Measurements from ENCODE around the gene LIME1. TPM values are rescaled to one million over a fixed set of nuclear protein-coding genes. Genes with fewer than 3 reads are reported as not detected.

The LIME1 gene
- total and polyA plus RNA-seq, 9 of the 15 experiments (the other 6 are each of a cell fraction or from before 2014, with no cell fraction given) = 0.11 to 17.1 (median 2.8) TPM; not detected in 2

DNA sequence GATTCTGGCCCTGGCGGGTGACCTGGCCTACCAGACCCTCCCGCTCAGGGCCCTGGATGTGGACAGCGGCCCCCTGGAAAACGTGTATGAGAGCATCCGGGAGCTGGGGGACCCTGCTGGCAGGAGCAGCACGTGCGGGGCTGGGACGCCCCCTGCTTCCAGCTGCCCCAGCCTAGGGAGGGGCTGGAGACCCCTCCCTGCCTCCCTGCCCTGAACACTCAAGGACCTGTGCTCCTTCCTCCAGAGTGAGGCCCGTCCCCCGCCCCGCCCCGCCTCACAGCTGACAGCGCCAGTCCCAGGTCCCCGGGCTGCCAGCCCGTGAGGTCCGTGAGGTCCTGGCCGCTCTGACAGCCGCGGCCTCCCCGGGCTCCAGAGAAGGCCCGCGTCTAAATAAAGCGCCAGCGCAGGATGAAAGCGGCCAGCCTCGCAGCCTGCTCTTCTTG is 2.2 kb downstream of the LIME1 start (continued):
- TF ChIP-seq DMBX1 (CRISPR knock-in tag; IDR thresholded peaks at IDR 0.05; ENCODE audit: borderline replicate concordance) (no peak), ZBTB12 (CRISPR knock-in tag; IDR thresholded peaks at IDR 0.05) (no peak), NFATC3 (IDR thresholded peaks at IDR 0.05) (no peak), CBX3 (IDR thresholded peaks at IDR 0.05; ENCODE audit: borderline replicate concordance in 1 of 2, low read length in 2 of 2) (no peak), CREB1 (IDR thresholded peaks at IDR 0.05) (0 out of 2 replicates have a peak, but pooled peaks have one; percentile 9), CREB1 (CRISPR knock-in tag; IDR thresholded peaks at IDR 0.05) (peak; percentile 60; the same call in 1 of the 2 replicates), ARID3A (IDR thresholded peaks at IDR 0.05; ENCODE audit: borderline replicate concordance, low read depth, low read length) (no peak), PCBP1 (IDR thresholded peaks at IDR 0.05; ENCODE audit: low read depth, low read length, poor library complexity, severe bottlenecking) (peak; percentile 24)
- TF ChIP-seq, protein P1, sequence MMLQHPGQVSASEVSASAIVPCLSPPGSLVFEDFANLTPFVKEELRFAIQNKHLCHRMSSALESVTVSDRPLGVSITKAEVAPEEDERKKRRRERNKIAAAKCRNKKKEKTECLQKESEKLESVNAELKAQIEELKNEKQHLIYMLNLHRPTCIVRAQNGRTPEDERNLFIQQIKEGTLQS (IDR thresholded peaks at IDR 0.05) = 0 out of 2 replicates have a peak, but pooled peaks have one; percentile 14
- TF ChIP-seq, protein P1 (CRISPR knock-in tag; conservative IDR thresholded peaks at IDR 0.05) = no peak
- TF ChIP-seq, protein P2, sequence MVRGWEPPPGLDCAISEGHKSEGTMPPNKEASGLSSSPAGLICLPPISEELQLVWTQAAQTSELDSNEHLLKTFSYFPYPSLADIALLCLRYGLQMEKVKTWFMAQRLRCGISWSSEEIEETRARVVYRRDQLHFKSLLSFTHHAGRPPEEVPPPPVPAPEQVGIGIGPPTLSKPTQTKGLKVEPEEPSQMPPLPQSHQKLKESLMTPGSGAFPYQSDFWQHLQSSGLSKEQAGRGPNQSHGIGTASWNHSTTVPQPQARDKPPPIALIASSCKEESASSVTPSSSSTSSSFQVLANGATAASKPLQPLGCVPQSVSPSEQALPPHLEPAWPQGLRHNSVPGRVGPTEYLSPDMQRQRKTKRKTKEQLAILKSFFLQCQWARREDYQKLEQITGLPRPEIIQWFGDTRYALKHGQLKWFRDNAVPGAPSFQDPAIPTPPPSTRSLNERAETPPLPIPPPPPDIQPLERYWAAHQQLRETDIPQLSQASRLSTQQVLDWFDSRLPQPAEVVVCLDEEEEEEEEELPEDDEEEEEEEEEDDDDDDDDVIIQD (CRISPR knock-in tag; IDR thresholded peaks at IDR 0.05) = no peak
- TF ChIP-seq, protein P3, sequence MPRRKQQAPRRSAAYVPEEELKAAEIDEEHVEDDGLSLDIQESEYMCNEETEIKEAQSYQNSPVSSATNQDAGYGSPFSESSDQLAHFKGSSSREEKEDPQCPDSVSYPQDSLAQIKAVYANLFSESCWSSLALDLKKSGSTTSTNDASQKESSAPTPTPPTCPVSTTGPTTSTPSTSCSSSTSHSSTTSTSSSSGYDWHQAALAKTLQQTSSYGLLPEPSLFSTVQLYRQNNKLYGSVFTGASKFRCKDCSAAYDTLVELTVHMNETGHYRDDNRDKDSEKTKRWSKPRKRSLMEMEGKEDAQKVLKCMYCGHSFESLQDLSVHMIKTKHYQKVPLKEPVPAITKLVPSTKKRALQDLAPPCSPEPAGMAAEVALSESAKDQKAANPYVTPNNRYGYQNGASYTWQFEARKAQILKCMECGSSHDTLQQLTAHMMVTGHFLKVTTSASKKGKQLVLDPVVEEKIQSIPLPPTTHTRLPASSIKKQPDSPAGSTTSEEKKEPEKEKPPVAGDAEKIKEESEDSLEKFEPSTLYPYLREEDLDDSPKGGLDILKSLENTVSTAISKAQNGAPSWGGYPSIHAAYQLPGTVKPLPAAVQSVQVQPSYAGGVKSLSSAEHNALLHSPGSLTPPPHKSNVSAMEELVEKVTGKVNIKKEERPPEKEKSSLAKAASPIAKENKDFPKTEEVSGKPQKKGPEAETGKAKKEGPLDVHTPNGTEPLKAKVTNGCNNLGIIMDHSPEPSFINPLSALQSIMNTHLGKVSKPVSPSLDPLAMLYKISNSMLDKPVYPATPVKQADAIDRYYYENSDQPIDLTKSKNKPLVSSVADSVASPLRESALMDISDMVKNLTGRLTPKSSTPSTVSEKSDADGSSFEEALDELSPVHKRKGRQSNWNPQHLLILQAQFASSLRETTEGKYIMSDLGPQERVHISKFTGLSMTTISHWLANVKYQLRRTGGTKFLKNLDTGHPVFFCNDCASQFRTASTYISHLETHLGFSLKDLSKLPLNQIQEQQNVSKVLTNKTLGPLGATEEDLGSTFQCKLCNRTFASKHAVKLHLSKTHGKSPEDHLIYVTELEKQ (CRISPR knock-in tag; IDR thresholded peaks at IDR 0.05) = no peak
- TF ChIP-seq, protein P4, sequence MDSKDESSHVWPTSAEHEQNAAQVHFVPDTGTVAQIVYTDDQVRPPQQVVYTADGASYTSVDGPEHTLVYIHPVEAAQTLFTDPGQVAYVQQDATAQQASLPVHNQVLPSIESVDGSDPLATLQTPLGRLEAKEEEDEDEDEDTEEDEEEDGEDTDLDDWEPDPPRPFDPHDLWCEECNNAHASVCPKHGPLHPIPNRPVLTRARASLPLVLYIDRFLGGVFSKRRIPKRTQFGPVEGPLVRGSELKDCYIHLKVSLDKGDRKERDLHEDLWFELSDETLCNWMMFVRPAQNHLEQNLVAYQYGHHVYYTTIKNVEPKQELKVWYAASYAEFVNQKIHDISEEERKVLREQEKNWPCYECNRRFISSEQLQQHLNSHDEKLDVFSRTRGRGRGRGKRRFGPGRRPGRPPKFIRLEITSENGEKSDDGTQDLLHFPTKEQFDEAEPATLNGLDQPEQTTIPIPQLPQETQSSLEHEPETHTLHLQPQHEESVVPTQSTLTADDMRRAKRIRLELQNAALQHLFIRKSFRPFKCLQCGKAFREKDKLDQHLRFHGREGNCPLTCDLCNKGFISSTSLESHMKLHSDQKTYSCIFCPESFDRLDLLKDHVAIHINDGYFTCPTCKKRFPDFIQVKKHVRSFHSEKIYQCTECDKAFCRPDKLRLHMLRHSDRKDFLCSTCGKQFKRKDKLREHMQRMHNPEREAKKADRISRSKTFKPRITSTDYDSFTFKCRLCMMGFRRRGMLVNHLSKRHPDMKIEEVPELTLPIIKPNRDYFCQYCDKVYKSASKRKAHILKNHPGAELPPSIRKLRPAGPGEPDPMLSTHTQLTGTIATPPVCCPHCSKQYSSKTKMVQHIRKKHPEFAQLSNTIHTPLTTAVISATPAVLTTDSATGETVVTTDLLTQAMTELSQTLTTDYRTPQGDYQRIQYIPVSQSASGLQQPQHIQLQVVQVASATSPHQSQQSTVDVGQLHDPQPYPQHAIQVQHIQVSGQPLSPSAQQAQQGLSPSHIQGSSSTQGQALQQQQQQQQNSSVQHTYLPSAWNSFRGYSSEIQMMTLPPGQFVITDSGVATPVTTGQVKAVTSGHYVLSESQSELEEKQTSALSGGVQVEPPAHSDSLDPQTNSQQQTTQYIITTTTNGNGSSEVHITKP (IDR thresholded peaks at IDR 0.05; ENCODE audit: partially characterized antibody) = no peak
